Activated effector memory CD4-positive, alpha-beta T cell treated with anti-CD3 and anti-CD28 coated beads, Interleukin-2, amount 50 U/mL, for 16 hours (primary cell): ENCODE results near the gene GPC6.

Source experiments
- DNase-seq: peaks from one replicate; pipeline ENCODE4 v3.0.0-alpha.2; 2020

GPC6 gene

DNA sequence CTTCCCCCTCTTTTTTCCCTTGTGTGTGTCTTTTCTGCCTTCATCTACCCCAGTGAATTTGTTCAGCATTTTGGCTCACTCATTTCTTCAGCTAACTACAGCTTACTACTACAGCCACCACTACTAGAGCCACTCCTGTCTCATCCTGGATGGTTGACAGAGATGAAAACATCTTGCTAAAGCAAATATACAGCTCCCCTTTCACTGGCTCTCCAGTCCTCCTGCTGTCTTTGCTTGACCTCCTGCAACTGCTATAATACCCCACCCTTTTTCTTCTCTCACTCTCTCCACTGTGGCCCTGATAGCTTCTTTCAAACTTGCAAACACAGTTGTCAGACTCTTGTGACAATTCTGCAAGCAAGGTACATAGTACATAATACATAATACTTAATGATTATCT, 729.3 kb downstream of the GPC6 start:
- no peak for DNase-seq

GRCh38 chr13:93956426-93956825, 729.8 kb downstream of the GPC6 start:
- no peak for DNase-seq

GRCh38 chr13:93957371-93957770, 730.8 kb downstream of the GPC6 start:
- no peak for DNase-seq

DNA sequence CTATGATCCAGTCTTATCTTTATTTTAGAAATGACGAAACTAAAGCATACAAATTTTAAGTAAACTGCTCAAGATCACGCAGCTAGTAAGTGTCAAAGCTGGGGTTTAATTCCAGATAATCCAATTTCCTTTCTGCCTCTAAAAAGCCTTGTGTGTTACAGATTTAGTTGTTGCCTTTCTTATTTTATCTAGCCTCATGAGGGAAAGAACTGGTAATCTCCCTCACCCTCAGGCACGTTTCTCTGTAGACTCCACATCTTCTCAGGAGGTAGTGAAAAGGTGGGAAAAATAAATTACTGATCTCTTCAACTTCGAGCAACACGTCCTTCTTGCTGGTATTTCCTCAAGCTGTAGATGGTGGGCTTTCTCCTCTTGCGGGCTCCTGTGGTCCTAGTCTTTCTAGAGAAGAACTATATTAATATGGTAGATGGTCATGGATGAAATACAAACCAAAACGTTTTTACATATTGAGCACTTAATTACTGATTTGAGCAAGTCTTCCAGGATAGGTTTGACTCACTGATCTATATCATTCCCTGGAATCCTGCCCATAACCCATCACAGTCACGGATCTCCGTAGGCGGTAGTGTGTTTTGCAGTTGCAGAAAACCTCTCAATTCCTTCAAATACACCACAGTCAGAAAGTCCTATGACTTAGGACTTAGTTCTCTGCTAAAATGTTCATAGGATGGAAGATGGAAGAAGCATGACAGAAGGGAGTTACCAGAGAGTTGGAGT, 733.4 kb downstream of the GPC6 start:
- DNase-seq, result no peak

DNA sequence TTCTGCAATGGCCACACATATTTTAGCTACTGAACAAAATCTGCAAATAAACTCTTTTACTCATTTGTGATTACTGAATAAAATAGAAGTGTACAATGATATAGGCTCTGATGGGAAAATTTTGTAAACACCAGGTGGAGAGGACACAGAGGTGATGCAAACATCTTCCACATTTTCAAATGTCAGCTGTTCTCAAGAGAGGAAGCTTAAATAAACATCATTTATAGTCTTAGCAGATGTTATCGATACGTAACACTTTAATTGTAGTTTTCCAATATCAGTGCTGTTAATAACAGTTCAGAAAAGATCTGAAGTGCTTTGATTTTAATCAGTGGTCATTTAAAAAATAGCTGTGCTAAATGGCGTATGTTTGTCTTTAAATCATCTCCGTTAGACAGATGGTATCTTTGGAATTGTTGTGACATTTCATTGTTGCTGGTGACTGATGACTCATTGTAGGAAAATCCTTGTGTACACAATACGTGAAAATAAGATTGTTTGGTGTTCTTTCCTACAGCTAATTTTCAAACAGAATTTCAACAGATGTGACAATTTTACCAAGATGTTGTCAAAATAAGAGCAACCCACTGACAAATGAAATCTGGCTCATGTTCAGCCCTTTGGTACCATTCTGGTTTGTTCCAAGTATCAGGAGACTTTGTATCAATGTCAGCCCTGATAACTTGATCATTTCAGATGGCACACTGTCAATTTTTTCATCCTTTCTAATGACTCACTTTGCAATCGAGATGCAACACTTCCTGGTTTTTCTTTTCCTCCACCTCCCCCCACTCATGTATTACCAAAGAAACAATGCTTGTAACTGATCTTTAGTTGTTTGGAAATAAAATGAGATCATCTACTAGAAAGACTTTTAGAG, 736.9 kb downstream of the GPC6 start:
- DNase-seq, result no peak

DNA sequence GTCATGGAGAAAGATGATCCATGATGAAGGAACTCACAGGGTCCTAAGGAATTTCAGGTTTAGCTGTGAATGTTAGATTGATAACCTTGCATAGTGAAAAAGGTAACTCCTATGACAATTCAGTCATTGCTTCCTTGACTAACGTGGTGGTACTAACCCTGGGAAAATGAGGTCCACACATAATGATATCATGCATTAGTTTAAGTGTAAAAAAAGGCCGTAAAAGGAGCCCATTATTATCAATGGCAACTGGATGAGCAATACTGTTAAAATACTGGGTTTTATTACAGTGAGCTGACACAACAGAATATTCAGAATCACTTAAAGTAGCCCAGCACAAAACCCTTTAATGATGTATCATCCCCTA, 737.5 kb downstream of the GPC6 start:
- no peak for DNase-seq

DNA sequence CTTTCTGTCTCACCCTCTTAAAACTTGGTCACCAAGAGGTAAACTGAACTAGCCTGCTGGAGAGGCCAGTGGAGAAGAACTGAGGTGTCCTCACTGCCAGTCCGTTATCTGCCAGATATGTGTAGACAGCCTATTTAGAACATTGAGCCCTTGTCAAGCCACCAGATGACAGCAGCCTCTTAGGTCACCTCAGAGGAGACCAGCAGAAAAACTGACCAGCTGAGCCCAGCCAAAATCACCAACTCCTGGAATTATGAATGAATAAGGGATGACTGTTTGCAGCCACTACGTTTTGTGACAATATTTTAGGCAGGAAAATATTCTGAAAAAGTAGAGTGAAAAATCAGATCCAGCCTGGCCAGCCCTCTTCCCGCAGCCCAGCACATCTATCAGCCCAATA, 739.0 kb downstream of the GPC6 start:
- DNase-seq, result no peak

DNA sequence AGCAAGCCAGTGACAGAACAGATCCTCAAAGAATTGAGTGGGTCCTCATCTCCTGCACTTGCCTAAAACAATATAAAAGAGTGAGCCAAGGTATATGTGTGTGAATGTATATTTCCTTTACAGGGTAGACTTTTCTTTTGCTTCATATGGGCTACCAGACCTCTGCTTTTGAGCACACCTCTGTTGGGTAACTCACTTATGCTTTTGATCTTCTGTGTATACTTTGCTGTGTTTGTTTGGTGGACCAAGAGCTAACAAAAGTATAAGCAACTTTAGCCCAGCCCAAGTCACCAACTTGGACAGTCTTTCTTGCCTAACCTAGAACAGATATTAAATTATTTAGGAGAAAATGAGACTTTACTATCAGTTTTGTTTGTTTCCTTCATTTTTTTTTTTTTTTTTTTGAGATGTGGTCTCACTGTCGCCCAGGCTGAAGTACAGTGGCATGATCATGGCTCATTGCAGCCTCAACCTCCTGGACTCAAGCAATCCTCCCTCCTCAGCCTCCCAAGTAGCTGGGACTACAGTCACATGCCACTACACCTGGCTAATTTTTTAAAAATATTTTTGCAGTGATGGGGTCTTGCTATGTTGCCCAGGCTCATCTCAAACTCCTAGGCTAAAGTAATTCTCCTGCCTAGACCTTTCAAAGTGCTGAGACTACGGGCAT, 739.8 kb downstream of the GPC6 start:
- no peak for DNase-seq

- DNase-seq, result no peak
Measured at GRCh38 chr13:93967286-93967685, 740.7 kb downstream of the GPC6 start.

- DNase-seq, result no peak
Measured at GRCh38 chr13:93975242-93975641, 748.6 kb downstream of the GPC6 start.

DNA sequence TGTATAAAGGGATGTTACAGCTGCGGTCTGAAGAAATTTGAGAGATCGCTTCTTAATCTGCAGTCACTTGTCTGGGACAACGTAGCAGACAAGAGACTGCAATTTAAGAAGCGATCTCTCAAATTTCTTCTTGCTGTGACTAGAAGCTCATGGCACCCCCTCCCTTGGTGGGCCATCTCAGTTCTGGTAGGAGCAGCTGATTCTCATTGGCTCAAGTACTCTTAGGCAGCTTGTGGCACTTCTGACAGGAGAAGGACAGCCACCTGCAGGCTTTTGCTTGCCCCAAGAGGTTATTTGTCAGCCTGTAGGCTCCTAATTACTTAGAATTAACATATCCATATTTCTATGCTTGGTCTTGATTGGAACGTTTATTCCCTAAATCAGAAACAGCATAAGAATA, 749.9 kb downstream of the GPC6 start:
- DNase-seq, result no peak

- no peak for DNase-seq
Measured at GRCh38 chr13:93977986-93978385, 751.4 kb downstream of the GPC6 start.

- DNase-seq, result no peak
Measured at GRCh38 chr13:93981426-93981977, 754.9 kb downstream of the GPC6 start.

GRCh38 chr13:93982179-93982918, 755.7 kb downstream of the GPC6 start:
- DNase-seq, result no peak

GRCh38 chr13:93984052-93984451, 757.4 kb downstream of the GPC6 start:
- no peak for DNase-seq

DNA sequence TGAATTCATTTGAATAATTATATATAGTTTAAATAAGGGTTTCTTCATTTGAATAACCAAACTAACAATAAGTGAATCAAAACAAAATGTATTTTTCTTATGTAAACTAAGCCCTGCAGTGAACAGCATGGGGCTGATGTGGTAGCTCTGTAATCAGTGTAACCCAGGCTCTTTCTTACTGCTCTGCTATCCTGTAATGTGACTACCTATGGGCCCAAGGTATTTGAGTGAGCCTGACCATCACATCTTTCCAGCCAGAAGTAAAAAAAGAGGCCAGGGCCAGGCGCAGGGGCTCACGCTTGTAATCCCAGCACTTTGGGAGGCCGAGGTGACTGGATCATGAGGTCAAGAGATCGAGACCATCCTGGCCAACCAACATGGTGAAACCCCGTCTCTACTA, 758.3 kb downstream of the GPC6 start:
- no peak for DNase-seq

GRCh38 chr13:93987458-93987857, 760.9 kb downstream of the GPC6 start:
- no peak for DNase-seq

- no peak for DNase-seq
Measured at GRCh38 chr13:93991569-93991968, 765.0 kb downstream of the GPC6 start.

DNA sequence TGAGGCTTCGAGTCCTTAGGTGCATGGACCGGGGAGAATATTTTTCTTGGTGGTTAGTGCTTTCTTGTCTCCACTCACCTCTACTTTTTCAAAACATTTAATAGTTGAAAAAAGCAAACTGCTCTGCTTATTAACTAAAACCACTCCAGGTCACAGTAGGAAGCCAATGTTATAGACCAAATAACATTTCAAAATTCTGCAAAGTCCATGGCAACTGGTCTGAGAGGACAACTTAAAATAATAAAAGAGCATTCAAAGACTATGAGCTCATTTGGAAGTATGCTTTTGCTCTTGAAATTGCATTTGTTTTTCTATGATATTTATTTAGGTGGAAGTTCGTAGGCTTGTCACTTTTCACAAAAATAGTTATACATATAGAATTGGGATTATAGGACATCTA, 769.9 kb downstream of the GPC6 start:
- no peak for DNase-seq

DNA sequence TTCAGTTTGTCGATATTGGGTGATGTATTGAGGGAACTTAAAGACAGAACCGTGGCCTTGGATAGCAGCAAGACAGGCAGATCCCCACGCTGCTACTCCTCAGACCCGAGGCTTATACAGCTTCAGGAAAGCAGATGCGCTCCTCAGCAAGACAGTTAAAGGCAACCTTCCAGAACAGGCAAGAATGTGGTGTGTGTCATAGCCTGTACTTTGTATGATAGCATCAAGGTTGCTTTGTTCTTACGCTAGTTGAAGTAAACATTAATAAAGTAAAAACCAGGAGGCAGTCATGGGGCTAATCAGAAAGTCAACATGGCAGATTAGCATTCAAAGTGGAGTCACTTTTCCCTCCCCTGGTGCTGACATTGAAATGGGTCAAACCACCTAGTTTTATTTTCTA, 779.7 kb downstream of the GPC6 start:
- DNase-seq, result no peak

GRCh38 chr13:94007072-94007471, 780.5 kb downstream of the GPC6 start:
- no peak for DNase-seq

GRCh38 chr13:94009701-94010100, 783.1 kb downstream of the GPC6 start:
- DNase-seq, result no peak

GRCh38 chr13:94014461-94014860, 787.9 kb downstream of the GPC6 start:
- DNase-seq, result no peak
